GM23248 (cell line): ENCODE results near the gene EDIL3.

Experiments used
- EZH2 ChIP-seq: fragments of 200-600 bp; sonication (generic); IDR thresholded peaks from 2 replicates; pipeline ENCODE4 v1.6.1; 2018; ENCODE audit warnings: antibody characterized with exemption, mild to moderate bottlenecking; ENCODE audit not compliant: insufficient read depth, poor library complexity, severe bottlenecking
- EZH2phosphoT487 ChIP-seq: fragments of 200-600 bp; sonication (generic); IDR thresholded peaks from 2 replicates; pipeline ENCODE4 v1.6.1; 2018; ENCODE audit warnings: antibody characterized with exemption, moderate library complexity, mild to moderate bottlenecking, low read depth; ENCODE audit not compliant: insufficient read depth

- TF ChIP-seq EZH2phosphoT487 (no peak), EZH2 (no peak)
These were observed 123.7 kb downstream of the EDIL3 start for GRCh38 chr5:84260939-84261338.
